A549 (cell line): ENCODE measurements around the gene KCTD15. TPM values are rescaled to one million over a fixed set of nuclear protein-coding genes. Genes with fewer than 3 reads are reported as not detected.

Experiments used
- ATAC-seq, 2 experiments: fragments of 200-7000 bp in 1 of 2; fragments of >200 bp in 1 of 2; cut with Nextera tagmentation in 1 of 2; cut with Tn5 transposase in 1 of 2; 3 replicates each; pipeline versions ENCODE4 v1.8.0 to v1.9.1; 2018 to 2020; ENCODE audit warnings: mild to moderate bottlenecking in 1 of 2, moderate library complexity in 1 of 2
- CTCF ChIA-PET: fragments of 300-600 bp; sonication (Branson Sonifier 250); formaldehyde crosslinking; extraction: SDS; loops from one replicate; lab custom pipeline; 2021; ENCODE audit warnings: antibody characterized with exemption, inconsistent platforms; lab: Yijun Ruan, JAX
- POLR2A ChIA-PET: fragments of 350-600 bp; formaldehyde crosslinking; extraction: SDS; loops from one replicate; lab custom pipeline; 2021; ENCODE audit warnings: antibody characterized with exemption, inconsistent platforms; lab: Yijun Ruan, JAX
- DNase-seq, 2 experiments: peaks; one replicate each; pipeline versions ENCODE4 v3.0.0 to v3.0.0-alpha.2; 2011 to 2016; ENCODE audit warnings: low read depth in 1 of 2, low spot score in 1 of 2
- FAIRE-seq: peaks from 2 replicates; lab custom pipeline; 2011; peaks lifted over from hg19 to GRCh38; lab: Jason Lieb, UNC
- H3K27ac ChIP-seq, 2 experiments: fragments of >200 bp; sonication (Bioruptor Twin); formaldehyde crosslinking; 3 replicates each; pipeline ENCODE4 v1.5.1; 2016 to 2017
- H3K4me1 ChIP-seq: fragments of >200 bp; sonication (Bioruptor Twin); formaldehyde crosslinking; 3 replicates; pipeline ENCODE4 v1.6.1; 2016
- H3K4me2 ChIP-seq: fragments of >200 bp; sonication (Bioruptor Twin); formaldehyde crosslinking; 3 replicates; pipeline ENCODE4 v1.6.1; 2016
- H3K4me3 ChIP-seq: fragments of >200 bp; sonication (Bioruptor Twin); formaldehyde crosslinking; 3 replicates; pipeline ENCODE4 v1.5.1; 2016
- H3K9me3 ChIP-seq: fragments of >200 bp; sonication (Bioruptor Twin); formaldehyde crosslinking; 3 replicates; pipeline ENCODE4 v1.6.1; 2016
- EHMT2 ChIP-seq: fragments of 200-600 bp; sonication (generic); IDR thresholded peaks from 2 replicates; pipeline ENCODE4 v1.6.1; 2016; ENCODE audit warnings: antibody characterized with exemption, low read depth, mild to moderate bottlenecking, moderate library complexity
- EP300 ChIP-seq, 2 experiments: fragments of >200 bp; sonication (Bioruptor Twin); formaldehyde crosslinking; IDR thresholded peaks; 2 replicates in 1 of 2; 3 replicates in 1 of 2; pipeline ENCODE4 v1.6.1; 2016 to 2017
- ESRRA ChIP-seq: fragments of 150-350 bp; IDR thresholded peaks from 2 replicates; pipeline ENCODE4 v1.6.1; 2014; ENCODE audit warnings: mild to moderate bottlenecking, low read length, borderline replicate concordance
- GATA3 ChIP-seq: IDR thresholded peaks from 2 replicates; pipeline ENCODE4 v1.6.1; 2012; ENCODE audit warnings: borderline replicate concordance
- HOXA7 ChIP-seq: fragments of 250-450 bp; sonication (Bioruptor Pico); IDR thresholded peaks from 2 replicates; pipeline ENCODE4 v1.5.0; 2020; ENCODE audit warnings: mild to moderate bottlenecking, moderate library complexity
- HOXB13 ChIP-seq: fragments of 250-450 bp; sonication (Bioruptor Pico); IDR thresholded peaks from 2 replicates; pipeline ENCODE4 v1.5.0; 2020; ENCODE audit warnings: low read depth, mild to moderate bottlenecking, moderate library complexity
- KDM5A ChIP-seq: fragments of 200-600 bp; sonication (generic); IDR thresholded peaks from 2 replicates; pipeline ENCODE4 v1.6.1; 2016; ENCODE audit warnings: antibody characterized with exemption, mild to moderate bottlenecking
- MAFK ChIP-seq: fragments of 450-650 bp; IDR thresholded peaks from 2 replicates; pipeline ENCODE4 v1.6.1; 2014; ENCODE audit not compliant: partially characterized antibody
- PHF8 ChIP-seq: fragments of 200-600 bp; sonication (generic); IDR thresholded peaks from 2 replicates; pipeline ENCODE4 v1.6.1; 2016; ENCODE audit warnings: low read depth, mild to moderate bottlenecking, antibody characterized with exemption, moderate library complexity, borderline replicate concordance
- POLR2A ChIP-seq: IDR thresholded peaks from 2 replicates; pipeline ENCODE4 v1.6.1; 2012; ENCODE audit warnings: mild to moderate bottlenecking, low read length
- POLR2AphosphoS2 ChIP-seq: conservative IDR thresholded peaks from 2 replicates; pipeline ENCODE4 v1.6.1; 2012; ENCODE audit warnings: low read length, improper control_type of control experiment, inconsistent platforms
- RAD21 ChIP-seq, 2 experiments: fragments of >200 bp in 1 of 2; sonication (Bioruptor Twin) in 1 of 2; formaldehyde crosslinking in 1 of 2; IDR thresholded peaks in 1 of 2; conservative IDR thresholded peaks in 1 of 2; 2 replicates in 1 of 2; 3 replicates in 1 of 2; pipeline ENCODE4 v1.6.1; 2012 to 2018; ENCODE audit warnings: inconsistent platforms in 1 of 2
- RNF2 ChIP-seq: fragments of 200-600 bp; sonication (generic); IDR thresholded peaks from 2 replicates; pipeline ENCODE4 v1.6.1; 2016; ENCODE audit warnings: low read depth, mild to moderate bottlenecking, antibody characterized with exemption, moderate library complexity, borderline replicate concordance
- SREBF2 ChIP-seq: fragments of 450-650 bp; IDR thresholded peaks from 2 replicates; pipeline ENCODE4 v1.6.1; 2014; ENCODE audit warnings: mild to moderate bottlenecking, moderate library complexity
- ZSCAN20 ChIP-seq: fragments of 250-450 bp; sonication (Bioruptor Pico); IDR thresholded peaks from 2 replicates; pipeline ENCODE4 v1.8.0; 2022; ENCODE audit warnings: mild to moderate bottlenecking, moderate library complexity
- WGBS: methylation state at CpG from one replicate; pipeline ENCODE4 v1.1.6; 2017; ENCODE audit errors: missing lambda C conversion rate; 5-methylcytosine and 5-hydroxymethylcytosine counted together
- polyA plus RNA-seq, 4 experiments: library from polyadenylated mRNA; depleted of rRNA in 3 of 4; stranded (reverse); fragments of >200 nt; fragmentation: RNase III in 1 of 4; extraction: RNeasy Plus Mini Kit Qiagen cat#74134 plus additional on column Dnase treatment in 1 of 4; gene quantifications; 2 replicates in 3 of 4; 3 replicates in 1 of 4; pipeline ENCODE4 v1.2.3, GENCODE V29; 2011 to 2017
- TF ChIP-seq, protein P1 (sequence below): fragments of 250-450 bp; sonication (Bioruptor Pico); IDR thresholded peaks from 2 replicates; pipeline ENCODE4 v1.5.0; 2020; ENCODE audit warnings: low read depth, mild to moderate bottlenecking, moderate library complexity
- TF ChIP-seq, protein P2 (sequence below): fragments of 150-350 bp; IDR thresholded peaks from 2 replicates; pipeline ENCODE4 v1.6.1; 2014; ENCODE audit warnings: low read depth, mild to moderate bottlenecking, low read length
- TF ChIP-seq, protein P3 (sequence below): fragments of 200-600 bp; sonication (generic); IDR thresholded peaks from 2 replicates; pipeline ENCODE4 v1.6.1; 2016; ENCODE audit warnings: antibody characterized with exemption, mild to moderate bottlenecking, moderate library complexity
- TF ChIP-seq, protein P4 (sequence below): fragments of >200 bp; sonication (Bioruptor Twin); formaldehyde crosslinking; IDR thresholded peaks from 3 replicates; pipeline ENCODE4 v1.5.1; 2016
- TF ChIP-seq, protein P5 (sequence below): IDR thresholded peaks from 2 replicates; pipeline ENCODE4 v1.6.1; 2012
- TF ChIP-seq, protein P6 (sequence below): fragments of >200 bp; sonication (Bioruptor Twin); formaldehyde crosslinking; IDR thresholded peaks from 3 replicates; pipeline ENCODE4 v1.6.1; 2016
- TF ChIP-seq, protein P7 (sequence below): IDR thresholded peaks from 2 replicates; pipeline ENCODE4 v1.6.1; 2012; ENCODE audit warnings: low read depth, borderline replicate concordance

Gene KCTD15
- polyA plus RNA-seq, 2 of the 4 experiments (the other 2 are of a cell fraction), result 54.0 to 56.5 TPM

DNA sequence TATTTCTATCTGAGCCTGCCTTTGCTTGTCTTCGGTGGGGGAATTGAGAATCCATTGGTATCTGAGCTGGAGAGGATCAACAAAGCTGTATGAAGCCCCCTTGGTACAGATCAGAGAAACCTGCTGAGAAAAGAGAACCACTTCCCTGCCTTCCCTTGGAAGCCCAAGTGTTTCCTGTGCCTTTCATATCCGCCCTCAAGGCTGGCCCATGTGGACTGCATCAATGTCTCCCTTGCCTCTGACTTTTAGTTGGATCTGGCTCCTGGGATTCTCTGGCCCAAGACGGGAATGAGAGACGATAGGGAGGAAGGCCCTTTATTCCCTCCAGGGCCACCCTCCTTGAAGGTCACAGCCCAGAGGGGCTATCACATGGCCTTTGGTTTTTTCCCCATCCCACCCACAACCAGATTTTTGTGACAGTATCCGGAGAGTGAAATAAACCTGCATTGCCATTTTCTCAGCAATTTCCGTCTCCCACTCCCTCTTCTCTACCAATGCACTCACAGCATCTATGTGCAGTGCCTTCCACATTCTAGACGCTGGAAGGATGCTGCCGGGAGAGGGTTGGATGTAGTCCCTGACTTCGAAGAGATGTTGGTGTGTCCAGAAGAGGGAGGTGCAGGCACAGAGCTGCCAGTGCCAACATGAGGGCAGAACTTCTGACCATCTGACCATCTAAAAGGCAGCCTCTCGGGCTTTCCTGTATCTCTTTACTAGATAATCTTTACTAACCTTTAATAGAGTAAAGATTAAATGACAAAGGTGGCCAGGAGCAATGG is 63.8 kb downstream of the KCTD15 start:
- FAIRE-seq (no peak), ATAC-seq (peak in 1 of 2 experiments; percentile 31; a peak in 2 of 6 replicates), DNase-seq (peak in 1 of 2 experiments; percentile 30)
- Histone ChIP-seq H3K9me3 (no peaks in the 10 kb centered on the region), H3K4me2 (no peak overlapping the region), H3K4me3 (no peak overlapping the region), H3K27ac (no peak overlapping the region), H3K4me1 (no peaks in the 10 kb centered on the region)
- ChIA-PET POLR2A (no interaction called here), CTCF (interaction anchor here (0.7 to 1.0 kb wide), 2 partner anchors 16 to 504 kb away, joined by 3 read pairs; partner anchors contain the start of gene GPI)
- TF ChIP-seq POLR2A, result no peak
- TF ChIP-seq, protein P1, sequence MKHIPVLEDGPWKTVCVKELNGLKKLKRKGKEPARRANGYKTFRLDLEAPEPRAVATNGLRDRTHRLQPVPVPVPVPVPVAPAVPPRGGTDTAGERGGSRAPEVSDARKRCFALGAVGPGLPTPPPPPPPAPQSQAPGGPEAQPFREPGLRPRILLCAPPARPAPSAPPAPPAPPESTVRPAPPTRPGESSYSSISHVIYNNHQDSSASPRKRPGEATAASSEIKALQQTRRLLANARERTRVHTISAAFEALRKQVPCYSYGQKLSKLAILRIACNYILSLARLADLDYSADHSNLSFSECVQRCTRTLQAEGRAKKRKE (CRISPR knock-in tag), result no peak
- no peak for TF ChIP-seq HOXA7 (CRISPR knock-in tag)
- WGBS, result 55% methylated on average over 10 of the region's 10 CpGs

DNA sequence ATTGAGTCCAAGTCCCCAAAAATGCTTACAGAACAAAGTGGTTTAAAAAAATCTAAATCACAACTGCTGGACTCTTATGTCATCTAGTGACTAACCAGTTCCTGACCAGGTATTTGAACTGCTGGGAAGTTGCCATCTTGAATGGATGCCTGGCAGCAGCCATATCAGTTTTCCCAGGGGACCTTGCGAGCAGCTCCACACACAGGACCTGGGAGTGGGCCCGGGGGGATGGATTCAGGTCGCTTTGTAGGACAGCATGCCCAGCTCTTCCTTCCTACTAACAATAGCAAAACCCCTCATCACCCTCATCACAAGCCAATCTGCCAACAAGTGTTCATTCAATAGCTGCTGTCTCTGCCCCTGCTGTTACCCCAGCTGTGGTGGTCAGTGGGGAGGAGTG is 65.3 kb downstream of the KCTD15 start:
- Histone ChIP-seq H3K4me3 (no peak overlapping the region), H3K27ac (no peak overlapping the region), H3K9me3 (no peaks in the 10 kb centered on the region), H3K4me2 (no peak overlapping the region), H3K4me1 (no peaks in the 10 kb centered on the region)
- FAIRE-seq, result no peak
- POLR2A ChIA-PET, result no interaction called here
- no peak for DNase-seq
- no peak for ATAC-seq
- CTCF ChIA-PET, result interaction anchor here (1.3 to 1.8 kb wide), 2 partner anchors 84 to 91 kb away, joined by 4 to 7 read pairs; no protein-coding TSS in a partner anchor
- no peak for TF ChIP-seq ESRRA
- TF ChIP-seq EP300 (IDR thresholded peaks at IDR 0.05), result no peak
- no peak for TF ChIP-seq PHF8
- WGBS, result 32% methylated on average over 3 of the region's 3 CpGs

DNA sequence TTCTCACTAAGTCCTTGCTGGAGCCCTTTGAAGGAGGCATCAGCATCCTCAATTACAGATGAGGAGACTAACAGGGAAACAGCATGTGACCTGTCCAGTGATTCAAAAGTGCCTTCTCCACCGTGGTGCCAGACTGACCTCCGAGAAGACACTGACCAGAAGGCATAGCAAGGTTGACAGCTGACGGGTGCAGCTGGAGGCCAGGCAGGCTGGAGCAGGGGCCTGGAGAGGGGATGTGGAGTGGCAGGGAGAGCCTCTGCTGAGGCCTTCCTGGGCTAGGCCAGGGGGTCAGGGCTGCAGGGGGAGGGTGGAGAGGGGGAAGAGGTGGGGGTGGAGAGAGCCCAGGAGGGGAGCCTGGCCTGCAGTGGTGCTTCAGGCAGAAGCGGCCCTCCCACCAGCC is 66.3 kb downstream of the KCTD15 start:
- CTCF ChIA-PET, result interaction anchor here (0.7 to 1.8 kb wide), 4 partner anchors 85 to 111 kb away, joined by 3 to 7 read pairs (median 4); no protein-coding TSS in a partner anchor
- WGBS, result 52% methylated on average over 4 of the region's 4 CpGs

DNA sequence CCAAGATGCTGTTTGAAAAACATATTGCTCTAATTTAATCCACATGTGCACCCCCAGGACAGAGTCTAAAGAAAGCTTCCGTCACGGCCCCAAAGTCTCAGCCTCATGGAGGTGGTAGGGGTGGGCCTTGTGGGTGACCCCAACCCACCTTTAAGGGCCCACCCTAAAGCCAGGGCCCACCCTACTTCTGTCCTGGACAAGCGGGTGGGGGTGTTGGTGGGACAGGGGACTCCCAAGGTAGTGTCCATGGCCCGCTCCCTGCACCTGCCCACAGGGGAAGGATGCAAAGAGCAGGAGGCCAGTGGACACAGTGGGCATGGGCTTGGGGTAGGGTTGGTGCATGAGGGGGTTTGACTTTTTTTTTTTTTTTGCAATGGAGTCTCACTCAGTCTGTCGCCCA is 66.8 kb downstream of the KCTD15 start:
- ChIA-PET POLR2A (no interaction called here), CTCF (interaction anchor here (0.7 to 1.3 kb wide), 3 partner anchors 85 to 111 kb away, joined by 3 to 5 read pairs (median 4); no protein-coding TSS in a partner anchor)
- ATAC-seq, result no peak
- WGBS, result 59% methylated on average over 5 of the region's 5 CpGs
- no peak for DNase-seq
- no peaks in the 10 kb centered on the region for H3K9me3 ChIP-seq
- H3K4me2 ChIP-seq, result no peak overlapping the region
- H3K4me3 ChIP-seq, result no peak overlapping the region
- H3K27ac ChIP-seq, result no peak overlapping the region
- FAIRE-seq, result no peak
- H3K4me1 ChIP-seq, result no peaks in the 10 kb centered on the region
- no peak for TF ChIP-seq EHMT2
- TF ChIP-seq, protein P2, sequence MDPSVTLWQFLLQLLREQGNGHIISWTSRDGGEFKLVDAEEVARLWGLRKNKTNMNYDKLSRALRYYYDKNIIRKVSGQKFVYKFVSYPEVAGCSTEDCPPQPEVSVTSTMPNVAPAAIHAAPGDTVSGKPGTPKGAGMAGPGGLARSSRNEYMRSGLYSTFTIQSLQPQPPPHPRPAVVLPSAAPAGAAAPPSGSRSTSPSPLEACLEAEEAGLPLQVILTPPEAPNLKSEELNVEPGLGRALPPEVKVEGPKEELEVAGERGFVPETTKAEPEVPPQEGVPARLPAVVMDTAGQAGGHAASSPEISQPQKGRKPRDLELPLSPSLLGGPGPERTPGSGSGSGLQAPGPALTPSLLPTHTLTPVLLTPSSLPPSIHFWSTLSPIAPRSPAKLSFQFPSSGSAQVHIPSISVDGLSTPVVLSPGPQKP, result no peak
- TF ChIP-seq, protein P3, sequence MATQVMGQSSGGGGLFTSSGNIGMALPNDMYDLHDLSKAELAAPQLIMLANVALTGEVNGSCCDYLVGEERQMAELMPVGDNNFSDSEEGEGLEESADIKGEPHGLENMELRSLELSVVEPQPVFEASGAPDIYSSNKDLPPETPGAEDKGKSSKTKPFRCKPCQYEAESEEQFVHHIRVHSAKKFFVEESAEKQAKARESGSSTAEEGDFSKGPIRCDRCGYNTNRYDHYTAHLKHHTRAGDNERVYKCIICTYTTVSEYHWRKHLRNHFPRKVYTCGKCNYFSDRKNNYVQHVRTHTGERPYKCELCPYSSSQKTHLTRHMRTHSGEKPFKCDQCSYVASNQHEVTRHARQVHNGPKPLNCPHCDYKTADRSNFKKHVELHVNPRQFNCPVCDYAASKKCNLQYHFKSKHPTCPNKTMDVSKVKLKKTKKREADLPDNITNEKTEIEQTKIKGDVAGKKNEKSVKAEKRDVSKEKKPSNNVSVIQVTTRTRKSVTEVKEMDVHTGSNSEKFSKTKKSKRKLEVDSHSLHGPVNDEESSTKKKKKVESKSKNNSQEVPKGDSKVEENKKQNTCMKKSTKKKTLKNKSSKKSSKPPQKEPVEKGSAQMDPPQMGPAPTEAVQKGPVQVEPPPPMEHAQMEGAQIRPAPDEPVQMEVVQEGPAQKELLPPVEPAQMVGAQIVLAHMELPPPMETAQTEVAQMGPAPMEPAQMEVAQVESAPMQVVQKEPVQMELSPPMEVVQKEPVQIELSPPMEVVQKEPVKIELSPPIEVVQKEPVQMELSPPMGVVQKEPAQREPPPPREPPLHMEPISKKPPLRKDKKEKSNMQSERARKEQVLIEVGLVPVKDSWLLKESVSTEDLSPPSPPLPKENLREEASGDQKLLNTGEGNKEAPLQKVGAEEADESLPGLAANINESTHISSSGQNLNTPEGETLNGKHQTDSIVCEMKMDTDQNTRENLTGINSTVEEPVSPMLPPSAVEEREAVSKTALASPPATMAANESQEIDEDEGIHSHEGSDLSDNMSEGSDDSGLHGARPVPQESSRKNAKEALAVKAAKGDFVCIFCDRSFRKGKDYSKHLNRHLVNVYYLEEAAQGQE, result no peak
- TF ChIP-seq, protein P4, sequence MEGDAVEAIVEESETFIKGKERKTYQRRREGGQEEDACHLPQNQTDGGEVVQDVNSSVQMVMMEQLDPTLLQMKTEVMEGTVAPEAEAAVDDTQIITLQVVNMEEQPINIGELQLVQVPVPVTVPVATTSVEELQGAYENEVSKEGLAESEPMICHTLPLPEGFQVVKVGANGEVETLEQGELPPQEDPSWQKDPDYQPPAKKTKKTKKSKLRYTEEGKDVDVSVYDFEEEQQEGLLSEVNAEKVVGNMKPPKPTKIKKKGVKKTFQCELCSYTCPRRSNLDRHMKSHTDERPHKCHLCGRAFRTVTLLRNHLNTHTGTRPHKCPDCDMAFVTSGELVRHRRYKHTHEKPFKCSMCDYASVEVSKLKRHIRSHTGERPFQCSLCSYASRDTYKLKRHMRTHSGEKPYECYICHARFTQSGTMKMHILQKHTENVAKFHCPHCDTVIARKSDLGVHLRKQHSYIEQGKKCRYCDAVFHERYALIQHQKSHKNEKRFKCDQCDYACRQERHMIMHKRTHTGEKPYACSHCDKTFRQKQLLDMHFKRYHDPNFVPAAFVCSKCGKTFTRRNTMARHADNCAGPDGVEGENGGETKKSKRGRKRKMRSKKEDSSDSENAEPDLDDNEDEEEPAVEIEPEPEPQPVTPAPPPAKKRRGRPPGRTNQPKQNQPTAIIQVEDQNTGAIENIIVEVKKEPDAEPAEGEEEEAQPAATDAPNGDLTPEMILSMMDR, result no peak

More for the DNA sequence above, 66.3 kb downstream of the KCTD15 start:
- Histone ChIP-seq H3K4me1 (no peaks in the 10 kb centered on the region), H3K27ac (no peak overlapping the region), H3K4me3 (no peak overlapping the region), H3K4me2 (no peak overlapping the region), H3K9me3 (no peaks in the 10 kb centered on the region)
- FAIRE-seq (no peak), DNase-seq (no peak), ATAC-seq (no peak)
- no peak for TF ChIP-seq MAFK
- TF ChIP-seq, protein P5, sequence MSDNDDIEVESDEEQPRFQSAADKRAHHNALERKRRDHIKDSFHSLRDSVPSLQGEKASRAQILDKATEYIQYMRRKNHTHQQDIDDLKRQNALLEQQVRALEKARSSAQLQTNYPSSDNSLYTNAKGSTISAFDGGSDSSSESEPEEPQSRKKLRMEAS, result no peak
- TF ChIP-seq ESRRA, result no peak
- TF ChIP-seq RAD21 (conservative IDR thresholded peaks at IDR 0.05 in 1 of 2, IDR thresholded peaks at IDR 0.05 in 1 of 2), result no peak
- no peak for TF ChIP-seq SREBF2
- TF ChIP-seq, protein P6, sequence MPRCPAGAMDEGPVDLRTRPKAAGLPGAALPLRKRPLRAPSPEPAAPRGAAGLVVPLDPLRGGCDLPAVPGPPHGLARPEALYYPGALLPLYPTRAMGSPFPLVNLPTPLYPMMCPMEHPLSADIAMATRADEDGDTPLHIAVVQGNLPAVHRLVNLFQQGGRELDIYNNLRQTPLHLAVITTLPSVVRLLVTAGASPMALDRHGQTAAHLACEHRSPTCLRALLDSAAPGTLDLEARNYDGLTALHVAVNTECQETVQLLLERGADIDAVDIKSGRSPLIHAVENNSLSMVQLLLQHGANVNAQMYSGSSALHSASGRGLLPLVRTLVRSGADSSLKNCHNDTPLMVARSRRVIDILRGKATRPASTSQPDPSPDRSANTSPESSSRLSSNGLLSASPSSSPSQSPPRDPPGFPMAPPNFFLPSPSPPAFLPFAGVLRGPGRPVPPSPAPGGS, result no peak
- no peak for TF ChIP-seq GATA3
- TF ChIP-seq ZSCAN20, result no peak
- no peak for TF ChIP-seq KDM5A
- no peak for TF ChIP-seq HOXB13
- no peak for TF ChIP-seq RNF2
- TF ChIP-seq POLR2AphosphoS2, result no peak
- TF ChIP-seq, protein P7, sequence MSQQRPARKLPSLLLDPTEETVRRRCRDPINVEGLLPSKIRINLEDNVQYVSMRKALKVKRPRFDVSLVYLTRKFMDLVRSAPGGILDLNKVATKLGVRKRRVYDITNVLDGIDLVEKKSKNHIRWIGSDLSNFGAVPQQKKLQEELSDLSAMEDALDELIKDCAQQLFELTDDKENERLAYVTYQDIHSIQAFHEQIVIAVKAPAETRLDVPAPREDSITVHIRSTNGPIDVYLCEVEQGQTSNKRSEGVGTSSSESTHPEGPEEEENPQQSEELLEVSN, result no peak
- POLR2A ChIA-PET, result no interaction called here
